ENCODE data around the gene GMNC. TPM values are rescaled to one million over a fixed set of nuclear protein-coding genes. Genes with fewer than 3 reads are reported as not detected.

GMNC gene
- polyA plus RNA-seq, 1 of the 3 experiments (the other 2 are of a cell fraction) = not detected

GRCh38 chr3:190840146-190840545 lies 22.3 kb downstream of the GMNC start:
- no peaks in the 10 kb centered on the region for H3K79me2 ChIP-seq (ENCODE audit: insufficient read depth)
- no peak overlapping the region for H3K4me3 ChIP-seq (ENCODE audit: low read depth in 2 of 2, low read length in 1 of 2)
- H3K36me3 ChIP-seq (replicated peaks in 1 of 2; ENCODE audit: control insufficient read depth in 1 of 2, insufficient read depth in 2 of 2, low read length in 1 of 2) = no peaks in the 10 kb centered on the region
- H2AFZ ChIP-seq (ENCODE audit: low read depth) = no peak overlapping the region
- no peak overlapping the region for H3K27ac ChIP-seq (ENCODE audit: low read depth in 2 of 2, low read length in 1 of 2)
- ChIA-PET POLR2A (no interaction called here), CTCF (no interaction called here)
- no peak overlapping the region for H3K4me2 ChIP-seq
- H3K9ac ChIP-seq = no peak overlapping the region
- no peaks in the 10 kb centered on the region for H3K9me2 ChIP-seq
- TF ChIP-seq NRF1 (IDR thresholded peaks at IDR 0.05; ENCODE audit: low read depth, low read length) = no peak
- no peak for TF ChIP-seq GABPA (IDR thresholded peaks at IDR 0.05; ENCODE audit: low read depth)
- TF ChIP-seq NFIC (IDR thresholded peaks at IDR 0.05; ENCODE audit: borderline replicate concordance) = no peak
- TF ChIP-seq FOXM1 (IDR thresholded peaks at IDR 0.05; ENCODE audit: low read depth) = no peak
- TF ChIP-seq ZBTB33 (IDR thresholded peaks at IDR 0.05; ENCODE audit: borderline replicate concordance, low read depth) = no peak
- peak; percentile 90 for TF ChIP-seq REST (IDR thresholded peaks at IDR 0.05; ENCODE audit: low read depth, low read length)
- no peaks in the 10 kb centered on the region for H3F3A ChIP-seq (replicated peaks; ENCODE audit: insufficient read depth)
- H3K9me3 ChIP-seq = no peaks in the 10 kb centered on the region
- 7% methylated on average over 4 of the region's 4 CpGs for WGBS (ENCODE audit: low lambda C conversion rate)
- H3K27me3 ChIP-seq (ENCODE audit: insufficient read depth) = no peaks in the 10 kb centered on the region
- no peak for DNase-seq
- no peaks in the 10 kb centered on the region for H3K4me1 ChIP-seq (ENCODE audit: control insufficient read depth in 1 of 2, insufficient read depth in 2 of 2, low read depth in 1 of 2, low read length in 1 of 2)
- H4K20me1 ChIP-seq (ENCODE audit: insufficient read depth) = no peaks in the 10 kb centered on the region

GRCh38 chr3:190831225-190831624 lies 31.3 kb downstream of the GMNC start:
- H3K4me1 ChIP-seq (ENCODE audit: control insufficient read depth in 1 of 2, insufficient read depth in 2 of 2, low read depth in 1 of 2, low read length in 1 of 2) = no peaks in the 10 kb centered on the region
- TF ChIP-seq GATA2 (CRISPR knock-in tag; IDR thresholded peaks at IDR 0.05) = no peak
- no peak for TF ChIP-seq RFX5 (IDR thresholded peaks at IDR 0.05; ENCODE audit: low read length)
- TF ChIP-seq RAD21 (IDR thresholded peaks at IDR 0.05; ENCODE audit: low read length) = no peak
- no peak for TF ChIP-seq FOXJ3 (CRISPR knock-in tag; IDR thresholded peaks at IDR 0.05)
- TF ChIP-seq RXRA (IDR thresholded peaks at IDR 0.05; ENCODE audit: borderline replicate concordance, low read depth) = no peak
- no peak for TF ChIP-seq FOSL2 (IDR thresholded peaks at IDR 0.05; ENCODE audit: borderline replicate concordance, low read depth)
- no peak for TF ChIP-seq IRF3 (IDR thresholded peaks at IDR 0.05; ENCODE audit: low read depth, low read length)
- TF ChIP-seq ZBTB33 (IDR thresholded peaks at IDR 0.05; ENCODE audit: borderline replicate concordance, low read depth) = no peak
- no peak for TF ChIP-seq MEF2A (IDR thresholded peaks at IDR 0.05; ENCODE audit: borderline replicate concordance, low read depth)
- H3K9ac ChIP-seq = no peak overlapping the region
- ChIA-PET CTCF (no interaction called here), POLR2A (no interaction called here)
- H3K9me2 ChIP-seq = no peaks in the 10 kb centered on the region
- 11% methylated on average over 8 of the region's 8 CpGs for whole genome bisulfite sequencing (ENCODE audit: low lambda C conversion rate)
- no peak overlapping the region for H3K4me2 ChIP-seq
- no peaks in the 10 kb centered on the region for H3K79me2 ChIP-seq (ENCODE audit: insufficient read depth)
- no peak overlapping the region for H3K27ac ChIP-seq (ENCODE audit: low read depth in 2 of 2, low read length in 1 of 2)
- no peaks in the 10 kb centered on the region for H4K20me1 ChIP-seq (ENCODE audit: insufficient read depth)
- no peak for DNase-seq
- H3K36me3 ChIP-seq (replicated peaks in 1 of 2; ENCODE audit: control insufficient read depth in 1 of 2, insufficient read depth in 2 of 2, low read length in 1 of 2) = no peaks in the 10 kb centered on the region
- H2AFZ ChIP-seq (ENCODE audit: low read depth) = no peak overlapping the region
- no peaks in the 10 kb centered on the region for H3F3A ChIP-seq (replicated peaks; ENCODE audit: insufficient read depth)
- H3K9me3 ChIP-seq = no peaks in the 10 kb centered on the region
- no peaks in the 10 kb centered on the region for H3K27me3 ChIP-seq (ENCODE audit: insufficient read depth)
- H3K4me3 ChIP-seq (ENCODE audit: low read depth in 2 of 2, low read length in 1 of 2) = no peak overlapping the region

Data from SK-N-SH (cell line).